Activated naive CD8-positive, alpha-beta T cell treated with anti-CD3 and anti-CD28 coated beads, Interleukin-2, amount 10 ng/mL, durations not matched to agents 7 days and 5 days (primary cell): Measurements from ENCODE around the gene BMX. TPM values are rescaled to one million over a fixed set of nuclear protein-coding genes. Genes with fewer than 3 reads are reported as not detected.

Source experiments
- ATAC-seq: fragments of 150-1000 bp; cut with Tn5 transposase; one replicate; pipeline ENCODE4 v1.10.0; 2021; ENCODE audit warnings: low read depth, moderate library complexity
- POLR2A ChIA-PET: fragments of 350-600 bp; sonication (Branson Sonifier 250); formaldehyde crosslinking; loops from one replicate; lab custom pipeline; 2021; ENCODE audit warnings: antibody characterized with exemption; lab: Charles Lee
- DNase-seq: peaks from one replicate; pipeline ENCODE4 v3.0.0; 2021
- H3K27ac Mint-ChIP-seq: one replicate; pipeline ENCODE4 v1.8.0; 2022; ENCODE audit warnings: mild to moderate bottlenecking, mixed read lengths
- H3K27me3 Mint-ChIP-seq: one replicate; pipeline ENCODE4 v1.8.0; 2022; ENCODE audit warnings: mild to moderate bottlenecking, moderate library complexity, mixed read lengths
- H3K36me3 Mint-ChIP-seq: one replicate; pipeline ENCODE4 v1.8.0; 2021; ENCODE audit warnings: mild to moderate bottlenecking, mixed read lengths
- H3K4me1 Mint-ChIP-seq: one replicate; pipeline ENCODE4 v1.8.0; 2021; ENCODE audit warnings: mixed read lengths
- H3K4me3 Mint-ChIP-seq: one replicate; pipeline ENCODE4 v1.8.0; 2022; ENCODE audit warnings: mild to moderate bottlenecking, moderate library complexity, mixed read lengths
- H3K9me3 Mint-ChIP-seq: one replicate; pipeline ENCODE4 v1.8.0; 2021; ENCODE audit warnings: mixed read lengths
- total RNA-seq, 2 experiments: library from RNA; stranded (reverse); gene quantifications; one replicate each; pipeline ENCODE4 v1.2.3, GENCODE V29; 2021

Gene BMX
- total RNA-seq = not detected

- no peak within 1 kb of the TSS for H3K4me3 Mint-ChIP-seq
- no peak within 1 kb of the TSS for H3K27ac Mint-ChIP-seq
- H3K27me3 Mint-ChIP-seq = peaks cover 32% of the 10 kb centered on the region
- H3K4me1 Mint-ChIP-seq = peaks cover 3% of the 10 kb centered on the region
- no peak for DNase-seq
- H3K9me3 Mint-ChIP-seq = no peaks in the 10 kb centered on the region
- no peak for ATAC-seq
- POLR2A ChIA-PET = no interaction called here
- no peaks in the 10 kb centered on the region for H3K36me3 Mint-ChIP-seq
These were observed at the start of gene BMX for GRCh38 chrX:15500497-15500966. Gene BMX (plus strand): TSS chrX:15500807. CDS start chrX:15508354, 7,547 bp downstream.

- Mint-ChIP-seq H3K27ac (no peak overlapping the region), H3K4me3 (no peak overlapping the region), H3K9me3 (no peaks in the 10 kb centered on the region), H3K36me3 (peaks cover 1% of the 10 kb centered on the region), H3K4me1 (no peaks in the 10 kb centered on the region), H3K27me3 (no peaks in the 10 kb centered on the region)
- POLR2A ChIA-PET = no interaction called here
- ATAC-seq (no peak), DNase-seq (no peak)
These were observed 48.7 kb upstream of the BMX start for GRCh38 chrX:15451913-15452312.

GRCh38 chrX:15464704-15465103 lies 35.9 kb upstream of the BMX start:
- Mint-ChIP-seq H3K27ac (no peak overlapping the region), H3K4me1 (no peaks in the 10 kb centered on the region), H3K36me3 (no peaks in the 10 kb centered on the region), H3K27me3 (peaks cover 4% of the 10 kb centered on the region), H3K9me3 (no peaks in the 10 kb centered on the region), H3K4me3 (no peak overlapping the region)
- POLR2A ChIA-PET = no interaction called here
- no peak for DNase-seq
- no peak for ATAC-seq

DNA sequence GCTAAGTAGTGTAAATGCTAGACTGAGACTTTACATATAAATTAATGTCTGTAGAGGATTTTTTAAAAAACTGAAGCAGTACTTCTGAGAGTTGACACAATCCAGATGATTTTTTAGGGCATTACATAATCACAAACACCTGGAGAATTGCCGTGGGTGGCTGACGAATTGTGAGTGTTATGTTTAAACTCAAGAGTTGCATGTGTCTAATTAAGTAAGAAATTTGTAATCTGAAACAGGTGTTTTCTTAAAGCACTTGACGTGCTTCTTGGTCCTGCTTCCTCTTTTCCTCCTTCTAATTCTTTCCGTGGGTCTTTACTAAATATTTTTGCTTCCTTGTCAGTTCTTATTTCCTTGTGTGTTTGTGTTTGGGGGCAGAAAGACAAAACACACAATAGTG lies 35.3 kb upstream of the BMX start:
- Mint-ChIP-seq H3K27me3 (peaks cover 4% of the 10 kb centered on the region), H3K9me3 (no peaks in the 10 kb centered on the region), H3K4me3 (no peak overlapping the region), H3K27ac (no peak overlapping the region), H3K36me3 (no peaks in the 10 kb centered on the region), H3K4me1 (no peaks in the 10 kb centered on the region)
- DNase-seq (no peak), ATAC-seq (no peak)
- POLR2A ChIA-PET = no interaction called here

GRCh38 chrX:15465896-15466651 lies 34.5 kb upstream of the BMX start:
- Mint-ChIP-seq H3K9me3 (no peaks in the 10 kb centered on the region), H3K4me3 (no peak overlapping the region), H3K4me1 (no peaks in the 10 kb centered on the region), H3K36me3 (no peaks in the 10 kb centered on the region), H3K27me3 (peaks cover 4% of the 10 kb centered on the region), H3K27ac (no peak overlapping the region)
- ATAC-seq (no peak), DNase-seq (no peak)
- POLR2A ChIA-PET = no interaction called here

GRCh38 chrX:15468036-15468435 lies 32.6 kb upstream of the BMX start:
- POLR2A ChIA-PET = no interaction called here
- ATAC-seq (no peak), DNase-seq (no peak)
- no peaks in the 10 kb centered on the region for H3K4me1 Mint-ChIP-seq
- H3K4me3 Mint-ChIP-seq = no peak overlapping the region
- H3K27ac Mint-ChIP-seq = no peak overlapping the region
- H3K27me3 Mint-ChIP-seq = peaks cover 4% of the 10 kb centered on the region
- no peaks in the 10 kb centered on the region for H3K36me3 Mint-ChIP-seq
- no peaks in the 10 kb centered on the region for H3K9me3 Mint-ChIP-seq

DNA sequence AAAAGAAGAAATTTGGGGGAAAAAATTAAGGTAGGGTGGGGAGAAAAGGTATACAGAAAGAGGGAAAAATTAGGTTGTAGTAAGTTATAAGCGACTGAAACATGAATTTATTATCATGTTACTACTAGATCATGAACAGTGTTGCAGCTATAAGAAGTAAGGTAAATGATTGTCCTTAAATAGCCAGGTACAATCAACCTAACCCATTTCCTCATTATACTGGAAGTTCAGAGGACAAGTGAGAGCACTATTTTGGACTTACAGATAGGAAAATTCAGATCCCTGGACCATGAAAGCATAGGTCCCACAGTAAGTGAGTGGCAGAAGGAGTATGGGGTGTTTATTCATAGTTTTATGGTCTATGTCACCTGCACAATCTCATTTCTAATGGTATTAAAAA lies 31.0 kb upstream of the BMX start:
- Mint-ChIP-seq H3K4me1 (no peaks in the 10 kb centered on the region), H3K36me3 (no peaks in the 10 kb centered on the region), H3K27me3 (no peaks in the 10 kb centered on the region), H3K27ac (no peak overlapping the region), H3K4me3 (no peak overlapping the region), H3K9me3 (no peaks in the 10 kb centered on the region)
- POLR2A ChIA-PET = no interaction called here
- ATAC-seq = no peak
- DNase-seq = no peak

DNA sequence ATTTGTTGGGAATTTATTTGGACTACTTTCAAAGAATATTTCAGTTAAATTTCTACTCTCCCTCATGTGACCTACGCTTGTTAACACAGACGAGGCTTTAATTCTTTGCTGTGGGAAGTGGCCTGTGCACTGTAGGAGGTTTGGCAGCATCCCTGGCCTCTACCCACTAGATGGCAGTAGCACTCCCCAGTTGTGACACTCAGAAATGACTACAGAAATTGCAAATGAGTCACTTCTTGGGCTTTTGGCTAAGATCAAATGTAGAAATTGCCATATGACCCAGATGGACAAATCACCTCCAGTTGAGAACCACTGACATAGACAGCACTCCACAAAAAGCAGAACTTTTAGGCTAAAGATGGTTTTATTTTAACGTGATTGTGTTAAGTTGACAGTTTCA lies 29.6 kb upstream of the BMX start:
- no peaks in the 10 kb centered on the region for H3K4me1 Mint-ChIP-seq
- ATAC-seq (peak; percentile 71), DNase-seq (peak; percentile 36)
- no peak overlapping the region for H3K4me3 Mint-ChIP-seq
- H3K9me3 Mint-ChIP-seq = no peaks in the 10 kb centered on the region
- no peaks in the 10 kb centered on the region for H3K27me3 Mint-ChIP-seq
- H3K36me3 Mint-ChIP-seq = no peaks in the 10 kb centered on the region
- POLR2A ChIA-PET = no interaction called here
- no peak overlapping the region for H3K27ac Mint-ChIP-seq

DNA sequence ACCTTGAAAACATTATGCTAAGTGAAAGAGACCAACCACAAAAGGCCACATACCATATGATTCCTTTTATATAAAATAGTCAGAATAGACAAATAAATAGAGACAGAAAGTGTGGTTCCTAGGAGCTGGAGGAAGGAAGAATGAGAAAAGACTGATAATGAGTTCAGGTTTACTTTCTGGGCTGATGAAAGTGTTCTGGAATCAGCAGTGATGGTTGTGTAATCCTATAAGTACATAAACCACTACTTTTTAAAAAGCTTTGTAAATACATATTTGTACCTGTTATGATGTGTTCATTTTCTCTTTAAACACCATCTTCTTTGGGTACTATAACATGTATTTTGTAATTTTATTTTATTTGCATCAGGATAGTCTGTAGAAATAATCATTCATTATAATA lies 28.1 kb upstream of the BMX start:
- ATAC-seq = no peak
- POLR2A ChIA-PET = no interaction called here
- H3K9me3 Mint-ChIP-seq = no peaks in the 10 kb centered on the region
- H3K4me1 Mint-ChIP-seq = no peaks in the 10 kb centered on the region
- no peak overlapping the region for H3K27ac Mint-ChIP-seq
- DNase-seq = no peak
- H3K27me3 Mint-ChIP-seq = no peaks in the 10 kb centered on the region
- no peak overlapping the region for H3K4me3 Mint-ChIP-seq
- H3K36me3 Mint-ChIP-seq = no peaks in the 10 kb centered on the region

DNA sequence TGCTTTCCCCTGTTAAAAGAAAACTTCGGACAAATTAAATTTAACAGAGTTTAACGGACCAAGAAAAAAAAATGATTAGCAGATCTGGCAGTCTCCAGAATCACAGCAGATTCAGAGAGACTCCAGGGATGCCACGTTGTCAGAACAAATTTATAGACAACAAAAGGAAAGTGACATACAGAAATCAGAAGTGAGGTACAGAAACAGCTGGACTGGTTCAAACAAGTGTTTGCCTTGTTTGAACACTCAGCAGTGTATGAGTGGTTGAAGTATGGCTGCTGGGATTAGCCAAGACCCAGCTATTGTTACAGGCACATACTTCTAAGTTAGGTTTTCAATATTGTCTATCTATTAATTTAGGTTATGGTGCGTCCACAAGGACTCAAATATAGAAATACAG lies 26.6 kb upstream of the BMX start:
- no peaks in the 10 kb centered on the region for H3K36me3 Mint-ChIP-seq
- no peak overlapping the region for H3K4me3 Mint-ChIP-seq
- no peak overlapping the region for H3K27ac Mint-ChIP-seq
- ATAC-seq (no peak), DNase-seq (no peak)
- POLR2A ChIA-PET = no interaction called here
- no peaks in the 10 kb centered on the region for H3K27me3 Mint-ChIP-seq
- H3K4me1 Mint-ChIP-seq = no peaks in the 10 kb centered on the region
- no peaks in the 10 kb centered on the region for H3K9me3 Mint-ChIP-seq

GRCh38 chrX:15475021-15475420 lies 25.6 kb upstream of the BMX start:
- no peak overlapping the region for H3K4me3 Mint-ChIP-seq
- H3K27me3 Mint-ChIP-seq = no peaks in the 10 kb centered on the region
- no peaks in the 10 kb centered on the region for H3K4me1 Mint-ChIP-seq
- no peak for DNase-seq
- POLR2A ChIA-PET = no interaction called here
- H3K36me3 Mint-ChIP-seq = no peaks in the 10 kb centered on the region
- no peak overlapping the region for H3K27ac Mint-ChIP-seq
- no peak for ATAC-seq
- H3K9me3 Mint-ChIP-seq = no peaks in the 10 kb centered on the region

DNA sequence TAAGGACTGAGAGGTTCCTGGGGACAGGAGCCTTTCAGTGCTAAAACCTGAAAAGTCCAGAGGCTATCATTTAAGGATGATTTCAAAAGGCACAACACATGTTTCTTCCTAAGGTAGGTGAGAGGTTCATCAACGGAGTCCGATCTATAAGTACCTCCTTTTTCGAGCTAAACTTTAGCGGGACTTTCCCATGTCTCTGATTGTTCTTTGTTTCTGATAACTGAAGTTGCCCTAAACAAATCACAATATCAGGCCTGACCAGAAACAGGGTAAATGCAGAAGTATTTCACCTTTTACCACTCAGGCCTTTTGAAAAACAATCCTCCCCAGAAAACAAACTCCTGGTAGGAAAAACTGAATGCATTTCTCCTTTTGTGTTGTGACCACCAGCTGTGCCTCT lies 25.1 kb upstream of the BMX start:
- Mint-ChIP-seq H3K27me3 (no peaks in the 10 kb centered on the region), H3K4me3 (no peak overlapping the region), H3K9me3 (no peaks in the 10 kb centered on the region), H3K36me3 (no peaks in the 10 kb centered on the region), H3K27ac (no peak overlapping the region), H3K4me1 (no peaks in the 10 kb centered on the region)
- no peak for DNase-seq
- no peak for ATAC-seq
- POLR2A ChIA-PET = no interaction called here

- Mint-ChIP-seq H3K36me3 (no peaks in the 10 kb centered on the region), H3K4me3 (no peak overlapping the region), H3K9me3 (no peaks in the 10 kb centered on the region), H3K4me1 (no peaks in the 10 kb centered on the region), H3K27me3 (peaks cover 2% of the 10 kb centered on the region), H3K27ac (no peak overlapping the region)
- DNase-seq (no peak), ATAC-seq (no peak)
- POLR2A ChIA-PET = no interaction called here
These were observed 16.7 kb upstream of the BMX start for GRCh38 chrX:15483891-15484290.

GRCh38 chrX:15492469-15492868 lies 8.1 kb upstream of the BMX start:
- no peak overlapping the region for H3K27ac Mint-ChIP-seq
- no peaks in the 10 kb centered on the region for H3K9me3 Mint-ChIP-seq
- peaks cover 2% of the 10 kb centered on the region for H3K36me3 Mint-ChIP-seq
- peaks cover 4% of the 10 kb centered on the region for H3K27me3 Mint-ChIP-seq
- peak overlapping the region; percentile 81 for H3K4me3 Mint-ChIP-seq
- POLR2A ChIA-PET = no interaction called here
- DNase-seq = no peak
- peaks cover 5% of the 10 kb centered on the region for H3K4me1 Mint-ChIP-seq
- no peak for ATAC-seq
